MCF 10A (cell line): Measurements from ENCODE around the gene GYG2. TPM values are rescaled to one million over a fixed set of nuclear protein-coding genes. Genes with fewer than 3 reads are reported as not detected.

Source experiments
- BruUV-seq: library from RNA; stranded (reverse); fragments of 400-500 nt; replicated peaks from 2 replicates; lab custom pipeline; 2021; lab: Mats Ljungman, UMichigan
- CTCF ChIA-PET: fragments of 300-600 bp; sonication (Branson Sonifier 250); formaldehyde crosslinking; extraction: SDS; loops from one replicate; lab custom pipeline; 2021; ENCODE audit warnings: antibody characterized with exemption, inconsistent platforms; lab: Yijun Ruan, JAX
- POLR2A ChIA-PET: fragments of 300-600, 350-650 bp; sonication (Branson Sonifier 250); formaldehyde crosslinking; extraction: SDS; loops from one replicate; lab custom pipeline; 2020; ENCODE audit warnings: antibody characterized with exemption, inconsistent platforms; lab: Yijun Ruan, JAX
- DNase-seq: peaks from one replicate; pipeline ENCODE4 v3.0.0-alpha.2; 2018; ENCODE audit not compliant: unreplicated experiment
- H3K27ac Mint-ChIP-seq: one replicate; pipeline ENCODE4 v1.8.0; 2022; ENCODE audit warnings: mild to moderate bottlenecking, low read depth, mixed read lengths; ENCODE audit not compliant: unreplicated experiment
- H3K27me3 Mint-ChIP-seq: one replicate; pipeline ENCODE4 v1.8.0; 2022; ENCODE audit warnings: mixed read lengths; ENCODE audit not compliant: insufficient read depth, unreplicated experiment
- H3K36me3 Mint-ChIP-seq: one replicate; pipeline ENCODE4 v1.8.0; 2022; ENCODE audit warnings: mild to moderate bottlenecking, moderate library complexity, mixed read lengths; ENCODE audit not compliant: insufficient read depth, unreplicated experiment
- H3K4me1 Mint-ChIP-seq: one replicate; pipeline ENCODE4 v1.8.0; 2022; ENCODE audit warnings: mixed read lengths; ENCODE audit not compliant: insufficient read depth, unreplicated experiment
- H3K4me3 Mint-ChIP-seq: one replicate; pipeline ENCODE4 v1.8.0; 2022; ENCODE audit warnings: mild to moderate bottlenecking, moderate library complexity, mixed read lengths; ENCODE audit not compliant: unreplicated experiment
- H3K9me3 Mint-ChIP-seq: one replicate; pipeline ENCODE4 v1.8.0; 2022; ENCODE audit warnings: mixed read lengths; ENCODE audit not compliant: unreplicated experiment
- CTCF ChIP-seq: fragments of 200-600 bp; IDR thresholded peaks from one replicate; pipeline ENCODE4 v1.8.0; 2022; ENCODE audit warnings: antibody characterized with exemption, mild to moderate bottlenecking; ENCODE audit not compliant: unreplicated experiment
- intact Hi-C: fragments of 100-400 bp; cut with micrococcal nuclease; formaldehyde crosslinking; loops from 2 replicates; pipeline ENCODE4 v1.14.1; 2022
- total RNA-seq: library from RNA; stranded (reverse); gene quantifications from 2 replicates; pipeline ENCODE4 v1.2.3, GENCODE V29; 2022

Gene GYG2
- total RNA-seq, 1 experiment from 2014 or later = not detected

DNA sequence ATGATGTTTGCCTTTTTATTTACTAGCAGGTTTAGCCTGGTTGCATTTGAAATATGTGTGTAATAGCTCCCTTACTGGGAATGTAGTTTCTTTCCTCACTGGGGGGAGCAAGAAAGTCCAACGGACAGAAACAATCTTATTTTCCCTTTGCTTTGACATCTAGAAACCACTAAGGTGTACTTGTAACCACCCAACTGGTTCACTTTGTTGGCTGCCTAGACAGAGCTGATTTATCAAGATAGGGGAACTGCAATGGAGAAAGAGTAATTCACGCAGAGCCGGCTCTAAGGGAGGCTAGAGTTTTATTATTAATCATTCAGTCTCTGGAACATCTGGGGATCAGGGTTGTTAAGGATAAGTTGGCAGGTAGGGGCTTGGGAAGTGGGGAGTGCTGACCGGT, 46.6 kb upstream of the GYG2 start:
- ChIA-PET POLR2A (interaction anchor here (0.9 kb wide), 1 partner anchor 14 kb away, joined by 3 read pairs; no protein-coding TSS in a partner anchor), CTCF (interaction anchor here (0.8 to 1.4 kb wide), 2 partner anchors 31 to 37 kb away, joined by 3 to 5 read pairs; no protein-coding TSS in a partner anchor)
- H3K9me3 Mint-ChIP-seq = no peaks in the 10 kb centered on the region
- no peak overlapping the region for H3K4me3 Mint-ChIP-seq
- intact Hi-C loops = no loop called here
- no peak for DNase-seq
- no peak overlapping the region for H3K27ac Mint-ChIP-seq
- peaks cover 5% of the 10 kb centered on the region for H3K4me1 Mint-ChIP-seq
- no peak for TF ChIP-seq CTCF
- BruUV-seq = no TSS peak
- H3K27me3 Mint-ChIP-seq = no peaks in the 10 kb centered on the region
- peaks cover 5% of the 10 kb centered on the region for H3K36me3 Mint-ChIP-seq

DNA sequence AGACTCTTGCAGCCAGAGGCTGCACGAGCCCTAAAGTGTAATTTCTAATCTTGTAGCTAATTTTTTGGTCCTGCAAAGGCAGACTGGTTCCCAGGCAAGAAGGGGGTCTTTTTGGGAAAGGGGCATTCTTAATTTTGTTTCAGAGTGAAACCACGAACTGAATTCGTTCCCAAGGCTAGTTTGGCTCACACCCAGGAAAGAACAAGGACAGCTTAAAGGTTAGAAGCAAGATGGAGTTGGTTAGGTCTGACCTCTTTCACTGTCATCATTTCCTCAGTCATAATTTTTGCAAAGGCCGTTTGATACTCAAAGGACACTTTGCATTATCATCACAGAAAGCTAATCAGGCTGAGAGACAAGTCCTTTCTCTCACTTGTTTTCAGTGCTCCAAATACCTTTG, 46.0 kb upstream of the GYG2 start:
- H3K36me3 Mint-ChIP-seq = peaks cover 5% of the 10 kb centered on the region
- H3K4me1 Mint-ChIP-seq = peaks cover 5% of the 10 kb centered on the region
- H3K27ac Mint-ChIP-seq = no peak overlapping the region
- H3K9me3 Mint-ChIP-seq = no peaks in the 10 kb centered on the region
- no peak for TF ChIP-seq CTCF
- no TSS peak for BruUV-seq
- no peak overlapping the region for H3K4me3 Mint-ChIP-seq
- intact Hi-C loops = no loop called here
- CTCF ChIA-PET = interaction anchor here (1.4 kb wide), 1 partner anchor 30 kb away, joined by 5 read pairs; no protein-coding TSS in a partner anchor
- H3K27me3 Mint-ChIP-seq = no peaks in the 10 kb centered on the region
- POLR2A ChIA-PET = no interaction called here
- DNase-seq = no peak

GRCh38 chrX:2784026-2784425, 44.7 kb upstream of the GYG2 start:
- intact Hi-C loops = no loop called here
- ChIA-PET POLR2A (no interaction called here), CTCF (no interaction called here)
- peaks cover 5% of the 10 kb centered on the region for H3K36me3 Mint-ChIP-seq
- TF ChIP-seq CTCF = no peak
- H3K9me3 Mint-ChIP-seq = no peaks in the 10 kb centered on the region
- DNase-seq = no peak
- no peaks in the 10 kb centered on the region for H3K27me3 Mint-ChIP-seq
- no peak overlapping the region for H3K27ac Mint-ChIP-seq
- H3K4me3 Mint-ChIP-seq = no peak overlapping the region
- peaks cover 5% of the 10 kb centered on the region for H3K4me1 Mint-ChIP-seq
- BruUV-seq = no TSS peak

DNA sequence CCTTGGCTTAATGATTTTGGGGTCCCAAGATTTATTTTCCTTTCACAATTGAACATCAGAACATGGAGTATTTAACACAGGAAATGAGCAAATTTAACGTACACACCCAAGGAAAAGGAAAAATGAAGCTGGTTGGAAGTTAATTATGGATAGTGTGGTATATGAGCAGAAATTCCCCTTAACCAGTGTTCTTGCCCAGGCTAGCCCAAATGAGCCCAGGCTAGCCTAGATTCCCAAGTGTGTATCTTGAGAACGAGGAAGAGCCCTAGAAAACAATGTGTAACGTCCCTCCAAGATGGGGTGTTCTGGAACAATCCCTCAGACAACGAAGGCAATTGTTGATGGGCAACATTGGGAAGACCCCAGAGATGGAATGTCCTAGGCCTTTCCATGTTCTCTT, 43.2 kb upstream of the GYG2 start:
- peaks cover 5% of the 10 kb centered on the region for H3K36me3 Mint-ChIP-seq
- ChIA-PET CTCF (interaction anchor here (0.8 kb wide), 1 partner anchor 34 kb away, joined by 3 read pairs; no protein-coding TSS in a partner anchor), POLR2A (interaction anchor here (0.7 kb wide), 1 partner anchor 19 kb away, joined by 4 read pairs; no protein-coding TSS in a partner anchor)
- DNase-seq = no peak
- no peaks in the 10 kb centered on the region for H3K27me3 Mint-ChIP-seq
- TF ChIP-seq CTCF = no peak
- no TSS peak for BruUV-seq
- intact Hi-C loops = no loop called here
- H3K4me3 Mint-ChIP-seq = no peak overlapping the region
- H3K4me1 Mint-ChIP-seq = no peaks in the 10 kb centered on the region
- no peak overlapping the region for H3K27ac Mint-ChIP-seq
- no peaks in the 10 kb centered on the region for H3K9me3 Mint-ChIP-seq
